GM19395 (cell line): Measurements from ENCODE around the gene ADAM11.

Source experiments
- ATAC-seq: cut with Tn5 transposase; IDR thresholded peaks from one replicate; pipeline ENCODE4 v1.9.1; 2021; ENCODE audit warnings: mild to moderate bottlenecking, moderate library complexity; ENCODE audit not compliant: unreplicated experiment

ADAM11 gene

DNA sequence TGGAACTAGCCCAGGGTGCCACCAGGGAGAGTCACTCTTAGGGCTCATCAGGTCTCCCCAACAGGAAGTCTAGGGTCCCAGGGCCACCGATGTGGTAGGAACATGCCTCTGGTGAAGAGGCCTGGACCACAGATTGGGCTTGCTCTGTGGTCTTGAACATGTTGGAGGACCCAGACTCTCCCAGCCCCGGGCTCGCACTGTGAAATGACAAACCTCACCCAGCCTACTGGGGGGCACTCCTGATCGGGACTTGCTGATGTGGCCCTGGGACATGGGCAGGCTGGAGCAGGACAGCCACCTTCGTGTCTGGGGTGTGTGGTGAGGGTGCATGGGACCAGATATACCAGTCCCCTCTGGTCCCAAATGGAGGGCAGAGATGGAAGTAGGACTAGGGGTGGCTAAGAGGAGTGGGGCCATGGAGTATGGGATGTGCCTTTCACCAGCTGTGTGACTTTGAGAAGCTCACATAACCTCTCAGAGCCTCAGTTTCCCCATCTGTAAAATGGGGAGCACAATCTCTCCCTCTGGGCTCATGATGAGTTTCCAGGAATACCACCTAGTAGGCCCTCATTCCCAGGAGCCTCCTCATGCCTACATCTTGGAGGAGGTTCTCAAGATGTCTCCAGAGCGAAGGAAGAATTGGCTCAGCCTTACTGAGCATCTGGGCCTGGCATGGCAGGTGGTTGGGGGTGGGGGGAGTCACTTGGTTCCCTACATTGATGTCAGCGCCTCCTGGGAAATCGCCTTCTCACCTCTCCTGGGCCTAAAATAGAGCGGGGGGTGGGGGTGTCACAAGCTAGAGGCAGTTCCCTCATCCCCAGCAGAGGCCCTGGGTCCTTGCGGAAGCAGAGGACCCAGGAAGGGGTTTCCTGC is 1.5 kb upstream of the ADAM11 start:
- ATAC-seq = no peak

DNA sequence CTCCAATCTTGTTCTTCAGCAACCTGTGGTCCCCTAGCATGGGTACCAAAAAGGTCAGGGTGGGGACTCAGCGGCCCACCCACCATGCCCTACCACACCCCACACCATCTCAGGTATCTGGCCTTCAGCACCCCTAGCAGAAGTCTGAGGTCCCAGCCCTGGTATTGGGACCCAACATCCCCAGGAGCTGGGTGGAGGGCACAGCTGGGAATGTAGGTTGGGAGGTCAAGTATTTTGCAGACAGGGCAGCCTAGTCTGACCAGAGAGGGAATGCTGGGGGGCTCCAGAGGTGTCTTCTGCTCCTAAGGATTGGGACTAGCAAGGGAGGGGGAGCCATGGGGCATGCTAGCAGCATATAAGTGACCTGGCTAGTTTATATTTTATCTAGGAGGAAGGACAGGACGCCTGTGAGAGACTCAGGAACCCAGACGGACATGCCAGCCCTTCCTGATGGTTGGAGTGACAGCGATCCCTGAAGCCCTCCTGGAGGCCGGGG is 822 bp upstream of the ADAM11 start:
- no peak for ATAC-seq

DNA sequence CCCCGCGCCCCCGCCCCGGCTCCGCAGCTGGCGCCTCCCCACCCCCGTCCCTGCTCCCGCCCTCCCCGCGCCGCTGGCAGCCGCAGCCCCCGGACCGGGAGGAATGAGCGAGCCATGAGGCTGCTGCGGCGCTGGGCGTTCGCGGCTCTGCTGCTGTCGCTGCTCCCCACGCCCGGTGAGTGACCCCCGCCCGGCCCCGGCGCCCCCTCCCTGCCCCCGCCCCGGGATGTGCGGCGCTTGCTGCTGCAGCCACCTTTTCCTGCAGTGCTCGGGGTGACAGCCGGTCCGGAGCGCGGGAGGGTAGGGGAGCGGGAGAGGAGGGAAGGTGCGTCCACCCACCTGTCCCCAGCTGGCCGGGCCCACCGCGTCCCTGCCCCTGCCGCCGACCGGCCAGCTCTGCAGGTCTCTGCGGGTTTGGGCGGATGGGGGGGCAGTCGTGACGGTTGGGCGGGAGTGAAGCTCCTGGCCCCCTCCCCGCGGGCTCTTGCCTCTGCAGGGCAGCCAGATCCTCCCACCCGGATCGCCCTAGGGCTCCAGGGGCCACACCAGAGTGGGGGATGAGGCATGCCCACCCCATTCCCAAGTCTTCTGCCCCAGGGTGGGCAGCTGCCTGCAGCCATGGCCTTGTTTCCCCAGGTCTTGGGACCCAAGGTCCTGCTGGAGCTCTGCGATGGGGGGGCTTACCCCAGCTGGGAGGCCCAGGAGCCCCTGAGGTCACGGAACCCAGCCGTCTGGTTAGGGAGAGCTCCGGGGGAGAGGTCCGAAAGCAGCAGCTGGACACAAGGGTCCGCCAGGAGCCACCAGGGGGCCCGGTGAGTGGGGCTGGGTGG is 513 bp downstream of the ADAM11 start:
- ATAC-seq = no peak

DNA sequence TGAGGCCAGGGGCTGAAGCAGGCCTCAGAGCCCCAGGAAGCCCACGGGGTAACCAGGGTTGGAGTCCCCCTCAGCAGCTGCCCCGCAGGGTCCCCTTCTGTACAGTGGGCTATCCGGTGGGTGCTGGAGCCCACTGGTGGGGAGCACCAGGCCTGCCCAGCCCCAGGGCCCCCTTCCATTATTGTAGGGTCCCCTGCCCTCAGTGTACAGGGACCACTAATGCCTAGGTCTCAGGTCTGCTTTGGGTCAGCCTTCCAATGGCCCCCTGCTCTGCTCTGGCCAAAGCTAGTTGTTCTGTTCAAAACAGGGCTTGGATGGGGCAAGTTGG is 1.1 kb downstream of the ADAM11 start:
- no peak for ATAC-seq

- no peak for ATAC-seq
Observed at GRCh38 chr17:44760474-44761308, 1.9 kb downstream of the ADAM11 start.

DNA sequence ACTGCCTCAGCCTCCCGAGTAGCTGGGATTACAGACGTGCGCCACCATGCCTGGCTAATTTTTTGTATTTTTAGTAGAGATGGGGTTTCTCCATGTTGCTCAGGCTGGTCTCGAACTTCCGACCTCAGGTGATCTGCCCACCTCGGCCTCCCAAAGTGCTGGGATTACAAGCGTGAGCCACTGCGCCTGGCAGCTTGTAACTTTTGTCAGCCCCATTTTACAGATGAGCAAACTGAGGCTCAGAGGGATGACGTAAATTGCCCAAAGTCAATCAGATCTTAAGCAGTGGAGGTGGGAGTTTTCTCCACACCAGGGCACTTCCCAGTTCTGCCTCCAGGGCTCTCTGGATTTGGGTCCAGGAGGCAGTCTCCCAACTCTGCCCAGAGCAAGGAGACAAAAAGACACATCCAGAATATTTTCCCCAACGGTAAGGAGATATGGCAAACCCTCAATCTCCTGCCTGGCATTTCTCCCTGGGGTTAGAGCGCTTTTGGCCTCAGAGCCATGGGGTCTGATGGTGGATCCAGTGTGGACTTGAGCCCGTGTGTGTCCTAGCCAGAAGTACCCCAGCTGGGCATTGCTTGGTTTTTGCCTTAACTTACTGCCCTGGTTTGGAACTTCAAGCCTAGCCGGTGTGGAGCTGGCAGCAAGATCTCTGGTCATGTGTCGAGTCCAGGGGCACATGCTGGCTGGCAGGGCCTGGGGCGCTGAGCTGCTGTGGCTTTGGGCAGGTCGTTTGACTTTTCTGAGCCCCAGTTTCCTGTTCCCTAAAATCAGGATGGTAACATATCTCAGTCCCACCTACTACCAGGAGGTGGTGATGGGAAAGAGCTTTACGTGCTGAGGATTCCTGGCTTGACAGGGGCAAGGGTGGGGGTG is 3.4 kb downstream of the ADAM11 start:
- no peak for ATAC-seq

DNA sequence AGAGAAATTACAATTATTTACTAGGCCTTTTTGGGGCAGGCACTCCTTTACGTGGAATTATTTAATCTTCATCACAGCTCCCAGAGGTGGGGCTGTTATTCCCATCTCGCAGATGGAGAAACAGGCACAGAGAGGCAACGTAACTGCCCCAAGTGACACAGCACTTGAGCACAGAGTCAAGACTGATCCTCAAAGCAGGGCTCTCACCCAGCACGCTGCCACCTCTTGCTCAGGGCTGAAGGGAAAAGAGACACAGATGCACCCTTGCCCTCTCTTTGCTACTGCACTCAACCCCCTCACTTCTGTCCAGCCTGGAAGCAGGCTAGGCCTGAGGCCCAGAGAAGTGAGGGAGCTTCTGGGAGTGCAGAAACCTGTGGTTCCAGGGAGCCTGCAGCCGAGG is 4.4 kb downstream of the ADAM11 start:
- ATAC-seq = no peak

GRCh38 chr17:44765965-44766364 is 7.2 kb downstream of the ADAM11 start:
- no peak for ATAC-seq

DNA sequence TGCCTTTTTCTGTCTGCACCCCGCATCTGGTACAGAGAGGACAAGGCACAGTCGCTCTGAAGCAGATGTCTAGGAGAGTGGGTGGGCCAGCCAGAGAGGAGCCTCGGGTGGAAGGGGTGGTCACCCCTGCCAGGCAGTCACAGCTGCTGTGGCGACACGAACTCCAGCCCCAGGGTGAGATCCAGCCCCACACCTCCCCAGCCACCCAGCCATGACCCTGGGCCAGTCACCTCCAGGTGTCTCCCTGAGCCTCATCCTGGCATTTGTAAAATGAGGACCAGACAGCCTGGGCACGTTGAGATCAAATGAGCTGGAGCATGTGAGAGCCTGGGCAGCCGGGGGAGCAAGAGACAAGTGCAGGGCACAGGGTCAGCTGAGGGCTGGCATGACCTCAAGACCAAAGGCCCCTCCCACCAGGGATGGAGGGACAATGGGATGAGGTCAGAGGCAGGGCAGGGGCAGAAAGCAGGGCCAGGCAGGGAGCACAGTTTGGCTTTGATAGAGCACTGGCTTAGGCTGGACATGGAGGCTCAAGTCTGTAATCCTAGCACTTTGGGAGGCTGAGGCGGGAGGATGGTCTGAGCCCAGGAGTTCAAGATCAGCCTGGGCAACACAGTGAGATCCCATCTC is 7.7 kb downstream of the ADAM11 start:
- no peak for ATAC-seq

DNA sequence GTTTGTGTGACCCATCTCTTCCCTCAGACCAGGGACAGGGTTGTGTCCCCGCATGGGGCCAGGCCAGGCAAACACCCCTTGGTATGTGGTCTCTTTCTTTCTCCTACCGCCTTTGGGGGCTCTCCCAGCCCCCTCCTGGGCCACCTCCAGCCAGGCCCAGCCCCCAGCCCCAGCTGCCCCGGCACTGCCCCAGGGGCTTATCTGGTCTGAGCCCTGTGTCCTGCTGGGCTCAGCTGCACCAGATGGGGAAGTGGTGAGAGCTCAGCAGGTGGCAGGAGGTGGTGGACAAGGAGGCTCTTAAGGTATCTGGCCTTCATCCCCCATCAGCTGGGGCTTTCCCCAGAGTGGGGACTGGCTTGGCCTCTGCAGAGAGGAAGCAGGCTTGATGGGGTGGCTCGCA is 8.7 kb downstream of the ADAM11 start:
- ATAC-seq = no peak

DNA sequence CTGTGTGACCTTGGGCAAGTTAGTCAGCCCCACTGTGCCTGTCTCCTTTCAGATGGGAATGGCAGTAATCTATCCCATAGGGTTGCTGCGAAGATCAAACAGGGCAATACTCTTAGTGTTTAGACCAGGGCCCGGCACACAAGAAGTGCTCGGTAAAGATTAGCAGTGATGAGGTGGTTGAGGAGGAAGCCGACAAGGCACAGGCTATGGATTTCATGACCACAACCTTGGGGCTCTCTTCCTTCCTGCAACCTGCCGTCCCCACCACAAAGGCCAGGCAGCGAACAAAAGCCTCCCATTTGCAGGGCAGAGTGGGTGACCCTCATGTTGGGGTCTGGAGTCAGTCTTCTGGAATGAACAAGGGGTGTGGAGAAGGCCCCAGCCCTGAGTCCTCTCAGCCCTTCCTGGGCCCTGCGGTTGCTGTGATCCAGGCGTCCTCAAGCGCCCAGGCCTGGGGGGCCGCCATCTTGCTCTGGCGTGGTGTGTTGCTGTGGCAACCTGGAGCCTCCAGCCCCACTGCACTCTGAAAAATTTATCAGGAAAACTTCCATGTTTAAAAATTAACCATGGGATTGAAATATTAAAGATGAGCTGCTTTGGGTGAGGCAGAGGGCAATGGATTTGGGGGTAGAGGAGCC is 9.8 kb downstream of the ADAM11 start:
- ATAC-seq = no peak

- ATAC-seq = no peak
Observed at GRCh38 chr17:44769230-44769629, 10.4 kb downstream of the ADAM11 start.

DNA sequence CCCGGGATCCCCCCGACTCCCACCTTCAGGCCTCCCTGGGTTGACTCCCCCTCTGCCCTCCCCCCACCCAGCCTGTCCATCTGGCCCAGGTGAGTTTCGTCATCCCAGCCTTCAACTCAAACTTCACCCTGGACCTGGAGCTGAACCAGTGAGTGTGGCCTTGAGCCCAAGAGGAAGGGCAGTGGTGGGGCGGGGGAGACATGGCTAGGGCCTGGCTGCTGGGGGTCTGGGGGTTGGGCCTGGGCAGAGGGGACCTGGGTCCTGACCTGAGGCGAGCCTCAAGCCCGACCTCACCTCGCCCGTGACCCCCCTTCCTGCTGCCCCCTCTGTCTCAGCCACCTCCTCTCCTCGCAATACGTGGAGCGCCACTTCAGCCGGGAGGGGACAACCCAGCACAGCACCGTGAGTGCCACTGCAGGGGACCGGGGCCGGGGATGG is 10.9 kb downstream of the ADAM11 start:
- no peak for ATAC-seq

DNA sequence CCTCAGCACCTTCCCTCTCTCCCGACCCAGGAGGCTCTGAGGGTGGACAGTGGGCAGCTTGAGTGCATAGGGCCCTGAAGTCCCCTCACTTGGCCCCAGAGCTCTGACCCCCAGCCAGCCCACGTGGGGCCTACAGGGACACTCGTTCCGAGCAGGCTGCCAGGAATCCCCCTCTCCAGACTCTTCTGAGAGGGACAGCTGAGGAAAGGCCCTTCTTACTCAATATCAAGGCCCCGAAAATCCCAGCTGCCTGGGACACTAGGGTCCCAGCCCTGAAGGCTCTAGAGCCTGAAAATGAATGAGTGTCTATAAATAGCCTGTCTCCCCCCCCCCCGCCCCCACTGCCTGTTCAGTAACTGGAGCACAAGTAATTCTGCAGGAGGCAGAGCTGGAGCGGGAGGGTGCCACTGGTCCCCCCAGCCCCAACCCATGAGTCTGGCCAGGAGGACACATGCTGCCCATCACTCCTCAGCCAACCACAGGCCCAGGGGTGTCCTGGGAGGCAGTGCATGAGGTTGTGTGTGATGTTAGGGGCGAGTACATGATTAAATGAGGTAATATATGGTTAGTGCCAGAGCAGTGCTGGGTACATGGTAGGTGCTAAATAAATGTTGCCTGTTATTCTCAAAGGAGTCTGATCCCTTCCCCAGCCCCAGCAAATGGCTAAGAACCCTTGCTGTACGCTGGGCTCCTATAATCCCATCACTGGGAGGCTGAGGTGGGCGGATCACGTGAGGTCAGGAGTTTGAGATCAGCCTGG is 11.6 kb downstream of the ADAM11 start:
- no peak for ATAC-seq

- no peak for ATAC-seq
Observed at GRCh38 chr17:44772308-44773045, 13.7 kb downstream of the ADAM11 start.

GRCh38 chr17:44773140-44773539 is 14.4 kb downstream of the ADAM11 start:
- ATAC-seq = no peak

GRCh38 chr17:44774271-44775135 is 15.7 kb downstream of the ADAM11 start:
- ATAC-seq = no peak
